NB4 (cell line): ENCODE data around the gene DAZL.

ENCODE experiments used
- DNase-seq: peaks from one replicate; pipeline ENCODE4 v3.0.0; 2010; ENCODE audit warnings: low read depth
- H3K4me3 ChIP-seq: one replicate; pipeline ENCODE4 v1.5.1; 2011; ENCODE audit warnings: mild to moderate bottlenecking, low read depth, low read length, moderate library complexity
- MYC ChIP-seq: IDR thresholded peaks from 2 replicates; pipeline ENCODE4 v1.6.1; 2011; ENCODE audit warnings: low read depth, low read length
- POLR2A ChIP-seq: IDR thresholded peaks from 2 replicates; pipeline ENCODE4 v1.6.1; 2011; ENCODE audit warnings: mild to moderate bottlenecking; ENCODE audit not compliant: insufficient read length; ENCODE audit errors: extremely low read depth
- TF ChIP-seq, protein P1 (sequence below): IDR thresholded peaks from one replicate; pipeline ENCODE4 v1.5.1; 2012; ENCODE audit warnings: low read depth, low read length
- TF ChIP-seq, protein P2 (sequence below): IDR thresholded peaks from 2 replicates; pipeline ENCODE4 v1.6.1; 2011; ENCODE audit warnings: low read depth, low read length

Gene DAZL

DNA sequence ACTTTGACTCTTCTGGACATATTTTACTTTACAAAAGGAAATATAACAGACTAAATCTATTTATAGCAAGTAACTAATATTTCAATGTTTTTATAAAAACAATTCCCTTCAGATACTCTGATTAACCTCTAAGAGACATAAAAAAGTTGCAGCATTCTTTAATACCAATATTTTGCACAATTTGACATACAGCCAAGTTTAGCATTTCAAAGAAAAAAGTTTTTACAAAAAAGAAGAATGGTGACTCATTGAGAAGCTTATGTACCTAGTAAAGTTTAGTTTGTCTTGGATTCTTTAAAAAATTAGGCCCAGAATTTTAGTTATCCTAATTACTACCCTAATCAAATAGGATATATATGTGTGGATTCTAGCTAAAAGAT lies 17.6 kb downstream of the DAZL start:
- TF ChIP-seq POLR2A (no peak), MYC (no peak)
- TF ChIP-seq, protein P1, sequence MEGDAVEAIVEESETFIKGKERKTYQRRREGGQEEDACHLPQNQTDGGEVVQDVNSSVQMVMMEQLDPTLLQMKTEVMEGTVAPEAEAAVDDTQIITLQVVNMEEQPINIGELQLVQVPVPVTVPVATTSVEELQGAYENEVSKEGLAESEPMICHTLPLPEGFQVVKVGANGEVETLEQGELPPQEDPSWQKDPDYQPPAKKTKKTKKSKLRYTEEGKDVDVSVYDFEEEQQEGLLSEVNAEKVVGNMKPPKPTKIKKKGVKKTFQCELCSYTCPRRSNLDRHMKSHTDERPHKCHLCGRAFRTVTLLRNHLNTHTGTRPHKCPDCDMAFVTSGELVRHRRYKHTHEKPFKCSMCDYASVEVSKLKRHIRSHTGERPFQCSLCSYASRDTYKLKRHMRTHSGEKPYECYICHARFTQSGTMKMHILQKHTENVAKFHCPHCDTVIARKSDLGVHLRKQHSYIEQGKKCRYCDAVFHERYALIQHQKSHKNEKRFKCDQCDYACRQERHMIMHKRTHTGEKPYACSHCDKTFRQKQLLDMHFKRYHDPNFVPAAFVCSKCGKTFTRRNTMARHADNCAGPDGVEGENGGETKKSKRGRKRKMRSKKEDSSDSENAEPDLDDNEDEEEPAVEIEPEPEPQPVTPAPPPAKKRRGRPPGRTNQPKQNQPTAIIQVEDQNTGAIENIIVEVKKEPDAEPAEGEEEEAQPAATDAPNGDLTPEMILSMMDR: no peak
- TF ChIP-seq, protein P2, sequence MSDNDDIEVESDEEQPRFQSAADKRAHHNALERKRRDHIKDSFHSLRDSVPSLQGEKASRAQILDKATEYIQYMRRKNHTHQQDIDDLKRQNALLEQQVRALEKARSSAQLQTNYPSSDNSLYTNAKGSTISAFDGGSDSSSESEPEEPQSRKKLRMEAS: no peak
- no peak overlapping the region for H3K4me3 ChIP-seq
- no peak for DNase-seq

DNA sequence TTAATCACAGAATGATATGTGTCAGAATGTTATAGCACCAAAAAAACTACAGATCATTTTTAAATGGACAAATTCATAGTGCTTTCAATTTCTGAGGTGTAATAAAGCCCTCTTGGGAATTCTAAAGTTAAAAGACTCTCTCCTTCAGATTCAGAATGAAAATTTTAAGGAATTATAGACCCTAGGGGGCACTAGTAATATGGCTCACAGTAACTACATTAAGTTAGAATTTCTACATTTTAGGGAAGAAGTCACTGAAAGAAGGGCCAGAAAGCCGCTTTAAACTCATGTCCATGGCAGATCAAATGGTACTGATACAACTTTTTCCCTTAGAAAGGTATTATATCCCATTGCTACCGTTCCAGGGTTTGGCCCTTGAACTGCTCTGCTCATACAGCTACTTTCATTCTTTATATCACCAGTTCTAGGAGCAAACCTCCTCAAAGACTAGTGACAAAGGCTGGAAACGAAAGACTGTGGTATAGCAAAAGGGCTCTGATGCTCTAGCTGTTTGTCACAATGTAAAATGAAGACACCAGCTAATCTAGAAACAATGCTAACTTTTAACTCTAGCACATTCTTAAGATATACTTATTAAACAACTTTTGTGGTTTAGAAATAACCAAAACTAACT lies 18.1 kb downstream of the DAZL start:
- TF ChIP-seq POLR2A: no peak
- DNase-seq: no peak

DNA sequence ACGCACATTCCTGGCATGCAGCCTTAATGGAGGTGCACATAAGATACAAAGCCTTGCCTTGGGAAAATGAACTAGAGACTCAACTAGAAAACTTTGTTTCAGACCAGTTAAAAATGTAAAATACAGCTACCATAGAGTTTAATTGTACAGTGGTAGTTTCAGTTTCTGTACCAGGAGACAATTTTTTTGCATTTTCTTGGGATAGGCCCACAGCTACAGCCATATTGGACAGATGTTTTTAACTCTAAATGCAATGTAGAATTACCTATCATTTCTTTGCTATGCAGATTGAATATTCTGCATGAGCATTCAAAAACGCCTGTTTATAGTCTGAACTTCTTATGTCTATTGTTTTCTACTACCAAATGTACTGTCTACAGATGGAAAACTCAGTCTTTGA lies 20.3 kb downstream of the DAZL start:
- H3K4me3 ChIP-seq: no peak overlapping the region
- no peak for DNase-seq
- TF ChIP-seq POLR2A: no peak
- TF ChIP-seq, protein P2: no peak
- TF ChIP-seq, protein P1: no peak

More for the DNA sequence above, 18.1 kb downstream of the DAZL start:
- no peak overlapping the region for H3K4me3 ChIP-seq

DNA sequence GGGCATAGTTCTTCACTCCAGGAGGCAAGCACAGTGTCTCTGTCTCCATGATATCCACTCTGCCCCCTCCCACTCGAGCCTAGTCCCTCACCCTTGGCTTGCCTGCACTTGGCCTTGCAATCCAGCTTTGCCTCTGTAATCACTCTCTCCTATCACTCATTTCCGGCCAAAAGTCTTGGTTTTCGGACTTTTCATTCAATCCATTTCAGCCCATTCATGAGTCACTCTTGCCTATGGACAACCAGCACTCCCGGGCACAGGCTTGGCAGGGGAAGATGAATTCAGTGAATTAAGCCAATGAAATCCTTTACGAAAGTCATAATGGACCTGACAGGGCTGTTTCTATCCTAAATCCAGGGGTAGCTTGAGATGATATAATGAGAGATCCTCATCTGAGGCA lies 21.7 kb downstream of the DAZL start:
- H3K4me3 ChIP-seq: no peak overlapping the region
- no peak for DNase-seq
- TF ChIP-seq, protein P2: no peak
- TF ChIP-seq MYC: no peak
- TF ChIP-seq POLR2A: no peak
- TF ChIP-seq, protein P1: no peak

DNA sequence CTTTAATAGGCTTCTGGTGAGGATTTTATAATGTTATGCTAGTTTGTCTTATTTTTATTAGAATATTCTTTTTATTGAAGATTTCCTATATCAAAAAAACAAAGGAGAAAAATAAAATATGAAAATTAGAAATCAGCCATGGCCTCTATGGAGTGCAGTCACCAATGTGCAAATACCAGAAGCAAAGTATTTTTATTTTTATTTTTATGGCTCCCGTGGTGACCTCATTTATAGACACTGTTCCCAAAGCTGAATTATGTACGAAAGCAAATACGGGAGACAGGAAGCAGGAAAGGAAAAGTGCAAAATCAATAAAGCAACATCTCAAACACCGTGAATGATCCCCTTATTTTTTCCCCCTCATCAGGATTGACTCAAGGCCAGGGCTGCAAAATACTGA lies 35.1 kb downstream of the DAZL start:
- TF ChIP-seq, protein P1: no peak
- no peak for TF ChIP-seq MYC
- TF ChIP-seq, protein P2: no peak
- DNase-seq: no peak
- no peak overlapping the region for H3K4me3 ChIP-seq

DNA sequence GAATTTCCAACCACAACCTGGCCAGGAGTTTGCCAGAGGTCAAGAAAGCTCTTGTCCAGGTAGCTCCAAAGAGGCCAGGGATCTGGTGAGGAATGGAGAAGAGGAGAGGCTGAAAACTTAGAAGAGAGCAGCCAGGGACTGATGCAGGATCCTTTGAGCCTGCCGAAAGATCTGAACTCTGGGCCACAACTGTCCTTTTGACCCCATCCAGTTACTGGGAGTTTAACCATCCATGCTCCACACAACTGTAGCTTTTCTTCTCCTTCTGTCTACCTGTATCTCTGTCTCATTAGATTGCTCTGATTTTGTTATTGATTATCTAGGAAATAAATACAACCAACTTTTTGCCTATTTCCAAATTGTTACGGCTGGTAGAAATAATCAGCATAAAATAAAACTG lies 36.7 kb downstream of the DAZL start:
- no peak overlapping the region for H3K4me3 ChIP-seq
- no peak for DNase-seq
- TF ChIP-seq MYC (no peak), POLR2A (no peak)
- TF ChIP-seq, protein P1: no peak
- TF ChIP-seq, protein P2: no peak
